ENCODE measurements around the gene TNF. TPM values are rescaled to one million over a fixed set of nuclear protein-coding genes. Genes with fewer than 3 reads are reported as not detected.

TNF gene
- total RNA-seq, 2 donors from 2014 or later, result 0.66 to 1.3 TPM

DNA sequence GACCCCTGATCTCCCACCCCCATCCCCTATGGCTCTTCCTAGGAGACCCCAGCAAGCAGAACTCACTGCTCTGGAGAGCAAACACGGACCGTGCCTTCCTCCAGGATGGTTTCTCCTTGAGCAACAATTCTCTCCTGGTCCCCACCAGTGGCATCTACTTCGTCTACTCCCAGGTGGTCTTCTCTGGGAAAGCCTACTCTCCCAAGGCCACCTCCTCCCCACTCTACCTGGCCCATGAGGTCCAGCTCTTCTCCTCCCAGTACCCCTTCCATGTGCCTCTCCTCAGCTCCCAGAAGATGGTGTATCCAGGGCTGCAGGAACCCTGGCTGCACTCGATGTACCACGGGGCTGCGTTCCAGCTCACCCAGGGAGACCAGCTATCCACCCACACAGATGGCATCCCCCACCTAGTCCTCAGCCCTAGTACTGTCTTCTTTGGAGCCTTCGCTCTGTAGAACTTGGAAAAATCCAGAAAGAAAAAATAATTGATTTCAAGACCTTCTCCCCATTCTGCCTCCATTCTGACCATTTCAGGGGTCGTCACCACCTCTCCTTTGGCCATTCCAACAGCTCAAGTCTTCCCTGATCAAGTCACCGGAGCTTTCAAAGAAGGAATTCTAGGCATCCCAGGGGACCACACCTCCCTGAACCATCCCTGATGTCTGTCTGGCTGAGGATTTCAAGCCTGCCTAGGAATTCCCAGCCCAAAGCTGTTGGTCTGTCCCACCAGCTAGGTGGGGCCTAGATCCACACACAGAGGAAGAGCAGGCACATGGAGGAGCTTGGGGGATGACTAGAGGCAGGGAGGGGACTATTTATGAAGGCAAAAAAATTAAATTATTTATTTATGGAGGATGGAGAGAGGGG lies 1.9 kb upstream of the TNF start:
- Histone ChIP-seq H3K27me3 (no peaks in the 10 kb centered on the region), H3K36me3 (replicated peaks in 1 of 2; ENCODE audit: insufficient read depth in 1 of 2, low read depth in 2 of 2) (no peaks in the 10 kb centered on the region), H3K4me3 (no peak overlapping the region), H3K9me3 (no peaks in the 10 kb centered on the region), H3K27ac (no peak overlapping the region), H3K4me1 (peaks cover 5% of the 10 kb centered on the region)
- ATAC-seq (no peak), DNase-seq (no peak)
- TF ChIP-seq CTCF (IDR thresholded peaks at IDR 0.05) (no peak), POLR2A (IDR thresholded peaks at IDR 0.05) (no peak)
- intact Hi-C loops (cut with DNase I), result no loop called here
- WGBS, 2 donors, result 72 to 75% methylated on average over 9 of the region's 9 CpGs

DNA sequence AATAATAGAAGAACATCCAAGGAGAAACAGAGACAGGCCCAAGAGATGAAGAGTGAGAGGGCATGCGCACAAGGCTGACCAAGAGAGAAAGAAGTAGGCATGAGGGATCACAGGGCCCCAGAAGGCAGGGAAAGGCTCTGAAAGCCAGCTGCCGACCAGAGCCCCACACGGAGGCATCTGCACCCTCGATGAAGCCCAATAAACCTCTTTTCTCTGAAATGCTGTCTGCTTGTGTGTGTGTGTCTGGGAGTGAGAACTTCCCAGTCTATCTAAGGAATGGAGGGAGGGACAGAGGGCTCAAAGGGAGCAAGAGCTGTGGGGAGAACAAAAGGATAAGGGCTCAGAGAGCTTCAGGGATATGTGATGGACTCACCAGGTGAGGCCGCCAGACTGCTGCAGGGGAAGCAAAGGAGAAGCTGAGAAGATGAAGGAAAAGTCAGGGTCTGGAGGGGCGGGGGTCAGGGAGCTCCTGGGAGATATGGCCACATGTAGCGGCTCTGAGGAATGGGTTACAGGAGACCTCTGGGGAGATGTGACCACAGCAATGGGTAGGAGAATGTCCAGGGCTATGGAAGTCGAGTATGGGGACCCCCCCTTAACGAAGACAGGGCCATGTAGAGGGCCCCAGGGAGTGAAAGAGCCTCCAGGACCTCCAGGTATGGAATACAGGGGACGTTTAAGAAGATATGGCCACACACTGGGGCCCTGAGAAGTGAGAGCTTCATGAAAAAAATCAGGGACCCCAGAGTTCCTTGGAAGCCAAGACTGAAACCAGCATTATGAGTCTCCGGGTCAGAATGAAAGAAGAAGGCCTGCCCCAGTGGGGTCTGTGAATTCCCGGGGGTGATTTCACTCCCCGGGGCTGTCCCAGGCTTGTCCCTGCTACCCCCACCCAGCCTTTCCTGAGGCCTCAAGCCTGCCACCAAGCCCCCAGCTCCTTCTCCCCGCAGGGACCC lies 981 bp upstream of the TNF start:
- 62 to 71% methylated on average over 14 of the region's 14 CpGs for WGBS, 2 donors

GRCh38 chr6:31575952-31576685 lies 754 bp downstream of the TNF start:
- TF ChIP-seq POLR2A (IDR thresholded peaks at IDR 0.05), result no peak
- TF ChIP-seq CTCF (IDR thresholded peaks at IDR 0.05), result no peak
- intact Hi-C loops (cut with DNase I), result no loop called here
- H3K4me3 ChIP-seq, result no peak overlapping the region

More for the DNA sequence above, 981 bp upstream of the TNF start:
- no peak overlapping the region for H3K4me3 ChIP-seq
- peaks cover 14% of the 10 kb centered on the region for H3K4me1 ChIP-seq
- DNase-seq (no peak), ATAC-seq (no peak)
- H3K27me3 ChIP-seq, result no peaks in the 10 kb centered on the region
- H3K27ac ChIP-seq, result no peak overlapping the region
- TF ChIP-seq CTCF (IDR thresholded peaks at IDR 0.05) (no peak), POLR2A (IDR thresholded peaks at IDR 0.05) (no peak)
- no peaks in the 10 kb centered on the region for H3K36me3 ChIP-seq (replicated peaks in 1 of 2; ENCODE audit: insufficient read depth in 1 of 2, low read depth in 2 of 2)
- intact Hi-C loops (cut with DNase I), result no loop called here
- no peaks in the 10 kb centered on the region for H3K9me3 ChIP-seq

GRCh38 chr6:31576897-31577578 lies 1.7 kb downstream of the TNF start:
- H3K27ac ChIP-seq, result no peak overlapping the region
- 79 to 88% methylated on average over 14 to 19 of the region's 19 CpGs for WGBS, 2 donors
- H3K4me1 ChIP-seq, result peaks cover 35% of the 10 kb centered on the region
- TF ChIP-seq CTCF (IDR thresholded peaks at IDR 0.05), result no peak
- TF ChIP-seq POLR2A (IDR thresholded peaks at IDR 0.05), result no peak
- intact Hi-C loops (cut with DNase I), result no loop called here
- no peaks in the 10 kb centered on the region for H3K36me3 ChIP-seq (replicated peaks in 1 of 2; ENCODE audit: insufficient read depth in 1 of 2, low read depth in 2 of 2)
- no peak overlapping the region for H3K4me3 ChIP-seq
- ATAC-seq (no peak), DNase-seq (no peak)
- H3K27me3 ChIP-seq, result no peaks in the 10 kb centered on the region
- H3K9me3 ChIP-seq, result no peaks in the 10 kb centered on the region

More at GRCh38 chr6:31575952-31576685, 754 bp downstream of the TNF start:
- DNase-seq, result no peak
- Histone ChIP-seq H3K27ac (no peak overlapping the region), H3K36me3 (replicated peaks in 1 of 2; ENCODE audit: insufficient read depth in 1 of 2, low read depth in 2 of 2) (no peaks in the 10 kb centered on the region), H3K27me3 (no peaks in the 10 kb centered on the region), H3K4me1 (peaks cover 28% of the 10 kb centered on the region), H3K9me3 (no peaks in the 10 kb centered on the region)
- WGBS, 2 donors, result 67 to 75% methylated on average over 8 of the region's 8 CpGs
- no peak for ATAC-seq
